ENCODE measurements around the gene ZNF560. TPM values are rescaled to one million over a fixed set of nuclear protein-coding genes. Genes with fewer than 3 reads are reported as not detected.

ZNF560 gene
- total and polyA plus RNA-seq, 9 of the 15 experiments (the other 6 are each of a cell fraction or from before 2014, with no cell fraction given), result 0.04 to 0.18 (median 0.05) TPM; not detected in 3

- no peak for TF ChIP-seq CGGBP1 (CRISPR knock-in tag; IDR thresholded peaks at IDR 0.05)
- TF ChIP-seq LEF1 (IDR thresholded peaks at IDR 0.05), result 0 out of 2 replicates have a peak, but pooled peaks have one; percentile 30
- TF ChIP-seq MYC (IDR thresholded peaks at IDR 0.05; ENCODE audit: low read depth, low read length), result peak; percentile 54; the same call in 1 of the 2 replicates
- TF ChIP-seq MYC (CRISPR knock-in tag; IDR thresholded peaks at IDR 0.05; ENCODE audit: borderline replicate concordance, low read depth), result no peak
- TF ChIP-seq, protein P1, sequence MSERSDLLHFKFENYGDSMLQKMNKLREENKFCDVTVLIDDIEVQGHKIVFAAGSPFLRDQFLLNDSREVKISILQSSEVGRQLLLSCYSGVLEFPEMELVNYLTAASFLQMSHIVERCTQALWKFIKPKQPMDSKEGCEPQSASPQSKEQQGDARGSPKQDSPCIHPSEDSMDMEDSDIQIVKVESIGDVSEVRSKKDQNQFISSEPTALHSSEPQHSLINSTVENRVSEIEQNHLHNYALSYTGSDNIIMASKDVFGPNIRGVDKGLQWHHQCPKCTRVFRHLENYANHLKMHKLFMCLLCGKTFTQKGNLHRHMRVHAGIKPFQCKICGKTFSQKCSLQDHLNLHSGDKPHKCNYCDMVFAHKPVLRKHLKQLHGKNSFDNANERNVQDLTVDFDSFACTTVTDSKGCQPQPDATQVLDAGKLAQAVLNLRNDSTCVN (CRISPR knock-in tag; IDR thresholded peaks at IDR 0.05), result 0 out of 2 replicates have a peak, but pooled peaks have one; percentile 11
- TF ChIP-seq, protein P2, sequence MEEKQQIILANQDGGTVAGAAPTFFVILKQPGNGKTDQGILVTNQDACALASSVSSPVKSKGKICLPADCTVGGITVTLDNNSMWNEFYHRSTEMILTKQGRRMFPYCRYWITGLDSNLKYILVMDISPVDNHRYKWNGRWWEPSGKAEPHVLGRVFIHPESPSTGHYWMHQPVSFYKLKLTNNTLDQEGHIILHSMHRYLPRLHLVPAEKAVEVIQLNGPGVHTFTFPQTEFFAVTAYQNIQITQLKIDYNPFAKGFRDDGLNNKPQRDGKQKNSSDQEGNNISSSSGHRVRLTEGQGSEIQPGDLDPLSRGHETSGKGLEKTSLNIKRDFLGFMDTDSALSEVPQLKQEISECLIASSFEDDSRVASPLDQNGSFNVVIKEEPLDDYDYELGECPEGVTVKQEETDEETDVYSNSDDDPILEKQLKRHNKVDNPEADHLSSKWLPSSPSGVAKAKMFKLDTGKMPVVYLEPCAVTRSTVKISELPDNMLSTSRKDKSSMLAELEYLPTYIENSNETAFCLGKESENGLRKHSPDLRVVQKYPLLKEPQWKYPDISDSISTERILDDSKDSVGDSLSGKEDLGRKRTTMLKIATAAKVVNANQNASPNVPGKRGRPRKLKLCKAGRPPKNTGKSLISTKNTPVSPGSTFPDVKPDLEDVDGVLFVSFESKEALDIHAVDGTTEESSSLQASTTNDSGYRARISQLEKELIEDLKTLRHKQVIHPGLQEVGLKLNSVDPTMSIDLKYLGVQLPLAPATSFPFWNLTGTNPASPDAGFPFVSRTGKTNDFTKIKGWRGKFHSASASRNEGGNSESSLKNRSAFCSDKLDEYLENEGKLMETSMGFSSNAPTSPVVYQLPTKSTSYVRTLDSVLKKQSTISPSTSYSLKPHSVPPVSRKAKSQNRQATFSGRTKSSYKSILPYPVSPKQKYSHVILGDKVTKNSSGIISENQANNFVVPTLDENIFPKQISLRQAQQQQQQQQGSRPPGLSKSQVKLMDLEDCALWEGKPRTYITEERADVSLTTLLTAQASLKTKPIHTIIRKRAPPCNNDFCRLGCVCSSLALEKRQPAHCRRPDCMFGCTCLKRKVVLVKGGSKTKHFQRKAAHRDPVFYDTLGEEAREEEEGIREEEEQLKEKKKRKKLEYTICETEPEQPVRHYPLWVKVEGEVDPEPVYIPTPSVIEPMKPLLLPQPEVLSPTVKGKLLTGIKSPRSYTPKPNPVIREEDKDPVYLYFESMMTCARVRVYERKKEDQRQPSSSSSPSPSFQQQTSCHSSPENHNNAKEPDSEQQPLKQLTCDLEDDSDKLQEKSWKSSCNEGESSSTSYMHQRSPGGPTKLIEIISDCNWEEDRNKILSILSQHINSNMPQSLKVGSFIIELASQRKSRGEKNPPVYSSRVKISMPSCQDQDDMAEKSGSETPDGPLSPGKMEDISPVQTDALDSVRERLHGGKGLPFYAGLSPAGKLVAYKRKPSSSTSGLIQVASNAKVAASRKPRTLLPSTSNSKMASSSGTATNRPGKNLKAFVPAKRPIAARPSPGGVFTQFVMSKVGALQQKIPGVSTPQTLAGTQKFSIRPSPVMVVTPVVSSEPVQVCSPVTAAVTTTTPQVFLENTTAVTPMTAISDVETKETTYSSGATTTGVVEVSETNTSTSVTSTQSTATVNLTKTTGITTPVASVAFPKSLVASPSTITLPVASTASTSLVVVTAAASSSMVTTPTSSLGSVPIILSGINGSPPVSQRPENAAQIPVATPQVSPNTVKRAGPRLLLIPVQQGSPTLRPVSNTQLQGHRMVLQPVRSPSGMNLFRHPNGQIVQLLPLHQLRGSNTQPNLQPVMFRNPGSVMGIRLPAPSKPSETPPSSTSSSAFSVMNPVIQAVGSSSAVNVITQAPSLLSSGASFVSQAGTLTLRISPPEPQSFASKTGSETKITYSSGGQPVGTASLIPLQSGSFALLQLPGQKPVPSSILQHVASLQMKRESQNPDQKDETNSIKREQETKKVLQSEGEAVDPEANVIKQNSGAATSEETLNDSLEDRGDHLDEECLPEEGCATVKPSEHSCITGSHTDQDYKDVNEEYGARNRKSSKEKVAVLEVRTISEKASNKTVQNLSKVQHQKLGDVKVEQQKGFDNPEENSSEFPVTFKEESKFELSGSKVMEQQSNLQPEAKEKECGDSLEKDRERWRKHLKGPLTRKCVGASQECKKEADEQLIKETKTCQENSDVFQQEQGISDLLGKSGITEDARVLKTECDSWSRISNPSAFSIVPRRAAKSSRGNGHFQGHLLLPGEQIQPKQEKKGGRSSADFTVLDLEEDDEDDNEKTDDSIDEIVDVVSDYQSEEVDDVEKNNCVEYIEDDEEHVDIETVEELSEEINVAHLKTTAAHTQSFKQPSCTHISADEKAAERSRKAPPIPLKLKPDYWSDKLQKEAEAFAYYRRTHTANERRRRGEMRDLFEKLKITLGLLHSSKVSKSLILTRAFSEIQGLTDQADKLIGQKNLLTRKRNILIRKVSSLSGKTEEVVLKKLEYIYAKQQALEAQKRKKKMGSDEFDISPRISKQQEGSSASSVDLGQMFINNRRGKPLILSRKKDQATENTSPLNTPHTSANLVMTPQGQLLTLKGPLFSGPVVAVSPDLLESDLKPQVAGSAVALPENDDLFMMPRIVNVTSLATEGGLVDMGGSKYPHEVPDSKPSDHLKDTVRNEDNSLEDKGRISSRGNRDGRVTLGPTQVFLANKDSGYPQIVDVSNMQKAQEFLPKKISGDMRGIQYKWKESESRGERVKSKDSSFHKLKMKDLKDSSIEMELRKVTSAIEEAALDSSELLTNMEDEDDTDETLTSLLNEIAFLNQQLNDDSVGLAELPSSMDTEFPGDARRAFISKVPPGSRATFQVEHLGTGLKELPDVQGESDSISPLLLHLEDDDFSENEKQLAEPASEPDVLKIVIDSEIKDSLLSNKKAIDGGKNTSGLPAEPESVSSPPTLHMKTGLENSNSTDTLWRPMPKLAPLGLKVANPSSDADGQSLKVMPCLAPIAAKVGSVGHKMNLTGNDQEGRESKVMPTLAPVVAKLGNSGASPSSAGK (IDR thresholded peaks at IDR 0.05), result peak; percentile 96
- no peak for TF ChIP-seq SRF (CRISPR knock-in tag; IDR thresholded peaks at IDR 0.05)
- TF ChIP-seq PURB (CRISPR knock-in tag; IDR thresholded peaks at IDR 0.05; ENCODE audit: low read depth), result no peak
Measured at GRCh38 chr19:9538183-9539058, 40.0 kb upstream of the ZNF560 start, which contains the start of gene ZNF426 (continued).

Data from K562 (cell line).